Caki2 (cell line): Measurements from ENCODE around the gene SLC41A3. TPM values are rescaled to one million over a fixed set of nuclear protein-coding genes. Genes with fewer than 3 reads are reported as not detected.

Source experiments
- DNase-seq: peaks from one replicate; pipeline ENCODE4 v3.0.0-alpha.2; 2015; ENCODE audit warnings: low read depth
- in situ Hi-C: cut with HindIII; loops from 2 replicates; pipeline ENCODE4 v1.10.0; 2016; ENCODE audit warnings: low sequenced_read_pairs, low pct_unique_long_range_greater_than_20kb, mixed read lengths
- total RNA-seq: library from RNA; depleted of rRNA; stranded (reverse); fragments of >200 nt; shearing (Covaris generic); gene quantifications from 2 replicates; pipeline ENCODE4 v1.2.3, GENCODE V29; 2014; ENCODE audit warnings: low replicate concordance

SLC41A3 gene
- total RNA-seq, 1 experiment from 2014 or later, result 49.5 TPM

DNA sequence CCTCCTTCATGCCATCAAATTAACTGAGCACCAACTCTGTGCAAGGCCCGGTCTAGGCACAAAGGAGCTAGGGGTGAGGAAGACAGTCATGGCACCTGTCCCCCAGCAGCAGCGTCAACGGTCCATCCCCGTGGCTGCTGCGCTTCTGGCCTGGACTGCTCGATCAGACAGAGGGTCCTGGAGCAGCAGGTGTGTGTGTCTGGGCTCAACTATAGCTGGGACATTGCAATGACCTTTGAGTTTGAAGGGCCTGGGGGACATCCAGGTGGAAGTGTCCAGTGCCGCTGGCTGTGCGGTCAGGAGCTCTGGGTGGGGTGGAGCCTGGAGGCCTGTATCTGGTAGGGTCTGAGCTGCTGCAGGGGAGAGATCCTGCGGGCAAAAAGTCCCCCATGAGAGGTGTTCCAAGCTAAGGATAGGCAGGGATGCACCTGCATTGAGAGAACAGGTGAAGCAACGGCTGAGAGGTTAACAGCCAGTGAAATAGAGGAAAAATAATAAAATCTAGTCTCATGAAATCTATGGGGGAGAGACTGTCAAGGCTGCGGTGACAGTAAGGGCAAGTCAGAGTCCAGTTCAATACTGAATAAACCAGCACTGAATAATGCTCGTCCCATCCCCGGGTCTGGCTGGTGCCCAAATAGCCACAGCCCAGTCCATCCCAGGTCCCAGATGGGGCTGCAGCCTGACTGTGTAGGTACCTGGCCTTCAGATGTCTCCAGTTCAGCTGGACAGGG is 25.4 kb upstream of the SLC41A3 start:
- DNase-seq, result no peak
- in situ Hi-C loops, result no loop called here

DNA sequence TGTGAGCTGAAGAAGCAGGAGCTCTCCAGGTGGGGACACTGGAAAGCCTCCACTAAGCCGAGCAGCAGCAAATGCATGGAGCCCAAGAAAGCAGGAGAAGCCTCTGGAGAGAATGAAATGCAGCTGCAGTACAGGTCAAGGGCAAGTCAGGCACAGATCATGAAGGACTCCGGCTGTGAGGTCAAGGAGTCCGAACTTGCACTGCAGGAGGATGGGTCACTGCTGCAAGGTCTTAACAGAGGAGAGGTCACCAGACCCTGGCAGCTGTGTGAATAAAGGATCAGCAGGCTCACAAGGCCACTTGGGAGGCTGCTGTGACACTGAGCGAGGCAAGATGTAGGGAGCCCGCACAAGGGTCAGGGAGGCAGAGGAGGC is 24.7 kb upstream of the SLC41A3 start:
- in situ Hi-C loops, result no loop called here
- no peak for DNase-seq

DNA sequence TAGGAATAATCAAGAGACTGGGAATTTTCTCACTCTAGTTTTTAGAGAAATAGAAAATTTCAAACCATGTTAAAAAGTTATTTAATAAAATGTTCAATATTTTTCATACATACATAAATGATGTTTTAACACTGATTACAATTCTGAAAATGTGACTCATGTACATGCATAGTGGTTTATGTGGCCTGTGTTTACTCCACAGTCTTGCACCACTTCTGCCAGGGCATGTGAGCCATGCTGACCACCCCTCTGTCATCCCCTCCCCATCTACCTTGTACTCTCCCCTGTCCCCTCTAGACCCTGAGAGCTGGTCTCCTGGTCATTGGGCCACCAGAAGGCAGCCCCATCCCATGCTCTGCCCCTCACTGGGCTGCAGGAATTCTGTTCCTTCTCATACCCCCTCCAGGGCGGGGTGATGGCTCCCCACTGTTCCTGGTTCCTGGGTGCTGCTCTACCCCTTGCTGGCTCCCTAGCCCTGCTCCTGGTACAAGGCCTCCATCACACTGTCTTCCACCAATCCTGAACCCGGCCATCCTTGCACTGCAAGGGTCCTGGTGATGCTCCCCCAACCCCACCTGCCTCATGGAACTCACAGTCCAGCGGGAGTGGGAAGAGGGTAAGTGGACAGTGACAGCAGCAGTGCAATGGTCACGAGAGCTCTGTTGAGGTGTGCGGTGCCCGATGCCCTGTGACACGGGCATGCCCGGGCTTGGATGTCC is 24.2 kb upstream of the SLC41A3 start:
- DNase-seq, result no peak
- in situ Hi-C loops, result no loop called here

DNA sequence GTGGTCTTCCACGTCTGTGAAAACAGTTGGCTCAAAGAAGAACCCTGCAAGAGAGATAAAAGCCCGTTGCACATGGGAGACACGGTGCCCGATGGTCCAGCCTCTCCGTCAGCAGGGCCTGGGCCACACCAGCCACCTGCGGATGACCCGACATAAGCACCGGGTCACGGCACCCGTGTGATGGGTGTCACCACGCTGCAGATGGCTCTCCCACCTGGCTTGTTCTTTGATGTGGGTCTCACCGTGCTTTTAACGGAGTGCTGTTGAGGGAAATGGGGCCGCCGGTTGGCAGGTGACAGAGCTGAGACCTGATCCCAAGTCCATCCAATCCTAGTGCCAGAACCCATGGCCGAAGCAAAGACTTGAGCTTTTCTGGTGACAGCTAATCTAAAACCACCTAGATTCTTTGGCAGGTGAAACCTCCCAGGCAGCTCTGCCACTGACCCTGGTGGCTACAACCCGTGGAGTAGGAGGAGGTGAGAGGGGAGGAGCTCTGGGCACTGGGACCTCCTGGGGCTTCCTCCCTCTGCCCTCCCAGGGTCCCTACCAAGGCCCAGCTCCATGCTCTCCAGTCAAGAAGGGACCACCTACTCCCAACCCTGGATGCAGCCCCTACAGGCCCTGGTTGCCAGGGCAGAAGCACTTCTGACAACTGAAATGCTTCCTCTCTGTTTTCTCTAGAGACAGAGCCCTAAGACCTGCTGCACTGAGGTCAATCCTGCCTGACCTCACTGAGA is 23.4 kb upstream of the SLC41A3 start:
- DNase-seq, result no peak
- in situ Hi-C loops, result no loop called here

DNA sequence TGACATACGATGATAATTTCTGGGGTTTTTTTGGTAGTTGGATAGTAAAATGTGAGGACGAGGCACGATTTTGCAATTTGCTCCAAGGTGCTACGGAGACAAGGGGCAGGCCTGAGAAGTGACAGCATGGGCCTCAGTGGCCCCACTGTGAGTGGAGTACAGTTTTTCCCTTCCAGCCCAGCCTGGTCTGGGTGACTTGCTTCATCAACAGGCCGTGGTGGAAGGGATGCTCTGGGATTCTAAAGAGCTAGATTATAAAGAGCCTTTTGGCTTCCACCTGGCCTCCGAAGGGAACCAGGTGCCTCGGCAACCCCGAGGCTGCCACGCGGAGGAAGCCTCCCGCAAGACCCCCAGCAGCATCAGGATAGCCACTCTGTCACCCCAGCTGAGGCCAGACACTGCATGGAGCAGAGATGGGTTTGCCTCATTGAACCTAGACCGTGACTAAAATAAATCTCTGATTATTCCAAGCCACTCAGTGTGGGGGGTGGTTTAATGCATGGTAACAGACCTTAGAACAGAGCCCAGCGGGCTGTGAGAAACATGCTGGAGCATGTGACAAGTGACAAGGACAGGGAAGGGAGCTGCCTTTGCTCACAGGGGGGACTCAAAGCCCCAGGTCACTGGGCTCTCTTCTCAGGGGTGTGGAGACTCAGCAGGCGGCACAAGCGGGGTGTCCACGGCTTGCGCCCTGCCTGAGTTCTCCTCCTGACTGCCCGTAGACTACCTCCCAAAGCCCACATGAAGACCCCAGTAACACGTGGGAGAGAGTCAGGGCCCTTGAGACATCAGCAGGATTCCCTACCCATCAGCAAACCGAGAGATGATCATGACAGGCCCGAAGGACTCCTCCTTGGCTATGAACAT is 22.6 kb upstream of the SLC41A3 start:
- DNase-seq, result no peak
- in situ Hi-C loops, result no loop called here

DNA sequence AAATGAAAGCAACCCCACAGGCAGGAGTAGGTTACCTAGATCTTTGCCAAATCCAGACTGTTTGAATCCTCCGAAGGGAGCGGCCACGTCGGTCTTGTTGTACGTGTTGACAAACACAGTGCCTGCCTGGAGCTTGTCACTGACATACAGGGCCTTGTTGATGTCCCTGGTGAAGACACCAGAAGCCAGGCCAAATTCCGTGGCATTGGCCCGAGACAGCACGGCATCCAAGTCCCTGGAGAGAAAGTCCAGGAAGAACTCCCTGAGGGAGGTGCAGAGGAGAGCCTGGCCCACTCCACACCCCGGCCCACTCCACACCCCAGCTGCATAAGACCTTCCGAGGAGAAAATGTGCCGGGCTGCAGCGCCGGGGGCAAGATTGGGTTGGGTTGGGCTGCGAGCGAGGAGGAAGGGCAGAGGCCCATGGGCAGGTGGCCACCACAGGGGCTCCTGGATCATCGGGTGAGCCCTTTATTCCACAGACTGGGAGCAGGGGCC is 21.8 kb upstream of the SLC41A3 start:
- in situ Hi-C loops, result no loop called here
- DNase-seq, result no peak

DNA sequence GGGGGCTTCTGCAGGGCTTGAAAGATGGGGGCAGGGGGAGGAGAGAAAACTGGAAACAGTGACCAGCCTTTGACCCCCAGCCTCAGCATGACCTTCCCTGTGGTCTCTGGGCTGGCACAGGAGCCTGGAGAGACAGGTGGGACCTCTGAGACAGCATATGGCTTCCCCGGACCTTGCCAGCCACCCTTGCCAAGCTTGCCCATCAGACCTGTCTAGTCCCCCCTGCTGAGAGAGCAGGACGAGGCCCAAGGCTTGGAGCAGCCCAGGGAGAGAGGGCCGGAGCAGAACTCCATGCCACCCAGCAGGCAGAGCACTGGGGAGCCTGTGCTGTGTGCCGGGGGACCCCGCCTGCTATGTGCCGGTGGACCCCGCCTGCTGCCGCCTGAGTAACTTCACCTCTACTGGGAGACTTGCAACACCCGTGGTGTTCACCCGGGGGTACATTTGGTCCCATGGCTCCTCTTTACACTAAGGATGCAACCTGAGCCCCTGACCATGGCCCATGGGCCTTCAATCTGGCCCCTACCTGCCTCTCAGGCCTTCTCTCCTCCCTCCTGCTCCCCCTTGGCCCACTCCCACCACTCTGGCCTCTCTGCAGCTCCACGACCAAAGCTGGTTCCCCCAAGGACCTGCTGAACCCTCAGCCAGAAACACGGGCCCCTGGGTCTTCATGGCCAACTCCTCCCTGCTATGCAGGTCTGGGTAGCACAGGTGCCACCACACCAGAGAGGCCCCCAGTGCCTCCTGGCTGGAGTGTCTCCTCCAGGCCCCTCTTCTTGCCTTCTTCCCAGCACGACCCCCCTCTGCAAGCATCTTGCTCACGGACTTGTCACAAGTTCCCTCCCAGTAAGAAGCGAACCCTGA is 21.1 kb upstream of the SLC41A3 start:
- no peak for DNase-seq
- in situ Hi-C loops, result no loop called here

DNA sequence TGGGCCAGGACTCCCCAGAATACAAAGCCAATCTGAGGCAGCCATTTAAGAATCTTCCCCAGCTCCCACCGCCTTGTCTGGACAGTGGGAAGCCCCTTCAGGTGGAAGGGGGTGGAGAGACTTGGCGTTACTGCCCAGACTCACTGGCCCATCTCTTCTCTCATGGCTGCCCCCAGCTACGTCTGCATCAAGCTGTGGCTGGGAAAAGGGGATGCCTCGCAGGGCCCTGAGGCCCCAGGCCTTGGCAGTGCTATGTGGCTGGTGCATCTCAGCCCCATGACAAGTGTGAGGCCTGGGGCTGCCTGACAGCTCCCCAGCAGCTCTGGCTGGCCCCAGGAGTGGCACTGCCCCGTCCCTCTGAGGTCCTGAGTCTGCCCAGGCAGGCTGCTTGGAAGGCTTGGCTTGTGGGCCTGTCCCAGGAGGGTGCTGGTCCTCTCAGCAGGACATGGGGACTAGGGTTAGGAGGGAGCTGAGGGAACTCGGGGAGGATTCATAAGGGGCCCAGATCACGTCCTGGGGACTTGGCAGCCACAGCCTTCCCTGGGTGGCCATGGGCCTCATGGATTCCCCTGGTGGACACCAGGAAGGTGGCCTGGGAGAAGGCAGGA is 20.2 kb upstream of the SLC41A3 start:
- DNase-seq, result no peak
- in situ Hi-C loops, result no loop called here

DNA sequence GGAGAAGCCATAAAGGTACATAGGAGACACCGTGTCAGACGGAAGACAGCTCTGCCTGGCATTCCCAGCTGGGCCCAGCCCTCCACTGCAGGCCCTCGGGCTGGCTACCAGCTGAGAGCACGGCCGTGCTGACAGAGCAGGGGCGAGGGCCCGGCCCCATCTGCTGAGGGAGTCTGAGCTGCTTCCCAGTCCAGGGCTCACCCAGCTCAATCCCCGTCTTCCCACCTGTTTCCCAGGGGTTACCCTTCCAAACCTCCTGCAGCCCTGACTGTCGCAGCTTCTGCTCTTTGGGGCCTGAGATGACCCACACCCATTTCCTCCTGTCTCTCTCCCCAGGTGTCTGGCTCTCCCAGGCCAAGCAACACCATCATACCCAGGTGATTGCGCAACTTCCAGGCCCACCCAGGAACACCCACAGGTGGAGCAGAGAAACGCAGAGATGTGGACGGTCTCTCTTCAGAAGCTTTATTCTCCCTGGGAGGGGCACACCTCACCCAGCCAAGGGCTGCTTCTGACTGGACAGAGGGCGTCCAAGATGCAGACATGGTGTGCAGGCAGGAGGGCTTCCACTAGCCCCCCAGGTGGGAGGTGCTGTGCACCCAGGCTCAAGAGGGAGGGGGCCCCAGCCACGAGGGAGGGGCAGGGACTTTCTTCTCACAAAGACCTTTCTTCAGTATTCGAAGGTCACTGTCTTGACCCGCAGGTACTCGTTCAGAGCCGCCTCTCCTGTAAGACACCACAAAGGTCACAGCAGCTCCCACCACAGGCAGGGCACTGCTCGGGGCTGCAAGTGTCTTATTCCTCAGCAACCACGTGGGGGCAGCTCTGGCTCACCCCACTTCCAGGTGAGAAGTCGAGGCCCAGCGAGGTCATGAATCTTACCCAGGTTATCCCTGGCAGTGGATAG is 19.4 kb upstream of the SLC41A3 start:
- in situ Hi-C loops, result no loop called here
- DNase-seq, result no peak

DNA sequence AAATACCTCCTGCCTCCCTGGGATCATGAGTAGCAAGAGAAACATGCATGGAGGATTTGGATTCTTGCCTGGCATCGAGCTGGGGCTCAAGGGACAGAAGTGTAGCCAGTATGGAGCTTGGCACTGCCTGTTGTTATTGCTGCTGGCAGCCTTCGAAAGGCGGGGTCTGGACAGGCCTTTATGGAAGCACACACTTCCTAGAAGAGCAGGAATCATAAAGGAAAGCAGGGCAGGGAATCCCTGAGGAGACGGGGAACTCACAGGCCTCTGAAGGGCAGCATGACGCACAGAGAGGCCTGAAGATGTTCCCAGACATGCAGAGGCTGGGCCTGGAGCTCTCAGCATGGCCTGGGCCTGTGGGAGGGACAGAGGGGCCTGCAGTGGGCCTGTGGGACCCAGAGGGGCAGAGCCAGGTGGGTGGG is 18.6 kb upstream of the SLC41A3 start:
- in situ Hi-C loops, result no loop called here
- no peak for DNase-seq

DNA sequence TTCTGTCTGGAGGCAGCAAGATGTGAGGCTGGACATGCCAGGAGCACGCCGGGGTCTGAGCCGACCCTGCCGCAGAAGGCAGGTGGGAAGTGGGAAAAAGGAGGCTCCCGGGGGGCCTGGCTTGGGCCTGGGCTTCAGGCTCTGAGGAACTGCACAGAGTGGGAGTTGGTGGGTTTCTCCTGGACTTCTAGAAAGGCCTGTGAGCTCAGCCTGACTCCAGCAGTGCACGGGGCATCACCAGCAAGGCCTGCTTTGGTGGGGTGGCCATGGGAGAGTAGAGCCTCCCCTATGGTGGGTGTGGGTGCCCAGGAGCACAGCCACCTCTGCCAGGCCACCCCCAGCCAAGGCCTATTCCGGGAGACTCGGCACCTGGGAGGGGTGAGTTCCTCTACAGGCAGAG is 18.1 kb upstream of the SLC41A3 start:
- in situ Hi-C loops, result no loop called here
- no peak for DNase-seq

DNA sequence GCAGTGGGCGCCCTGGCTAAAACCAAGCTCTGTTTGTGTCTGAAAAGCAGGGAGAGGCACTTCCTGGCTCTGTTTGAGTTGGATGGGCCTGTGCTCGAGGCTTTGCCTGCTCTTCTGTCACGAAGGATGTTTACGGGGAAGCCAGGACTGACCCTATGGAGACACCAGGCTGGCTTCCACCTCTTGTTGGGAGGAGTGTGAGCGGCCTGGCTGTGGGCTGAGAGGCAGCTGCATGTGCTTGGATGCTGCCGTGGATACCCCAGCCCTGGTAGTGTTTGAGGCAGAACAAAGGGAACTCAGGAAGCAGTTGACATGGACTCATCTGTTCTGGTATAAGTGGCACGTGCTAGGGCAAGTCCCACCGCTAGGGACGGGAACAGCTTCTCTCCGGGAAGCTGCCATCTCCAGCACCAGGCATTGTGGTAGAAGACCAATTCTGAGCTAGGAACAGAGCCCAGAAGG is 17.6 kb upstream of the SLC41A3 start:
- in situ Hi-C loops, result no loop called here
- no peak for DNase-seq

DNA sequence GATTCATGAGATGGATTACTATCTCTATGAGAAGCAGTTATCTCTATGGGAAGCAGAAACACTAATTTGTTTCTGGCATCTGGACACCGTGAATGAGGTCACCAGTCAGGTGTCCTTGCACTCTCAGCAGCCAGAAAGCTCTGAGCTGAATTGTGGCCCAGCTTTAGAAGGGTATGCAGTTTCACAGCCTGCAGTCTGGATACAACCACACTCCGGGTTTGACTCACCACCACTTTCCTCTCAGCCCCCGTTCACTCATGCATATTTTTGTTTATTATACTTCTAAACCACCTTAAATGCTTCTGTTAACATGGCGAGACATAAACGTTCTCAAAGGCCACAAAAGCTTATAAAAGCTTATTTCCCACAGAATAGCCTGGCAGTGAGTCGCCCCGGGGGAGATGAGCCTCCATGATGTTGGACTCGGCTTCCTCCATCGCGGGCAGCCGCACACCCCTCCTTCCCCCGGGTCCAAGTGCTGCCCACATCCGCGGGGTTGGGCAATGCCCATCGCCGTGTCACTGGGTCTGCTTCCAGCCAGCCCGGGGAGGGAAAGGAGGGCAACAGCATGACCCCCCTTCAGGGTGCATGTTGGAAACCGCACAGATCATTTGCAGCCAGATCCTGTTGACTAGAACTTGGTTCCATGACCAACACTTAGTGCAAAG is 16.8 kb upstream of the SLC41A3 start:
- in situ Hi-C loops, result no loop called here
- peak; percentile 10 for DNase-seq

DNA sequence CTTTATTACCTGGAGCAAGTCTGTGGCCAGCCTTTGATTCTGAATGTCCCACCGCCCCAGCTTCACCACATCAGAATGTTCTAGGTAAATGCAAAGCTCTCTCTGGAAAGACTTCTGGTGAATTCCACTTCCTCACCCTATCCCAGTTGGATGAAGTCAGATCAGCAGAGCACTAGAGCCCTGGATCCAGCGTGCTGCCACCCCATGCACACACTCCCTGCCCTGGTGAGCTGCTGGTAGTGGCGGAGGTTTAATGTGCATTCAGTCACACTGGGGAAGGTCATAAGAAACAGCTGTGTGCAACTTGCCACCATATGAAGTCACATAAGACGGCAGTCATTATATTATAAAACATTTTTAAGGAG is 16.3 kb upstream of the SLC41A3 start:
- no peak for DNase-seq
- in situ Hi-C loops, result no loop called here

DNA sequence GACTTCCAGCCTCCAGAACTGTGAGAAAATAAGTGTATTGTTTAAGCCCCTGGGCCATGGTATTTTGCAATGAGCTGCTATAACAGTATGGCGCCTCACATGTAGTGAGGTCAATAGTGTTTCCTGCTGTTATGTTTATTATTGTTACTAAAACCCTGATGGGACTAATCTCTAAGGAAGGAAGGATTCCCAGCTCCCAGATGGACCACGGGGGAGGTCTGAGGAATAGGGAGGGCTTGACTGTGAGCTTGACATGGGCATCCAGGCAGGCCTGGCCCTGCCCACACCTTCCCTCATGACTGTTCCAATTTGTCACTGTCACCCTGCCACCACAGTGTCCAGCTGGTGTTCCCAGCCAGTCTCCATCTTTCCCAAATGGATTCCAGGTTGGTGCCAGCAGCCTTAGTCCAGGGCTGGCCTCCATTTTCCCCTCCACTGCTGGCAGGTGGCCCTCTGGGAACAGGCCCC is 14.5 kb upstream of the SLC41A3 start:
- in situ Hi-C loops, result no loop called here
- DNase-seq, result no peak

DNA sequence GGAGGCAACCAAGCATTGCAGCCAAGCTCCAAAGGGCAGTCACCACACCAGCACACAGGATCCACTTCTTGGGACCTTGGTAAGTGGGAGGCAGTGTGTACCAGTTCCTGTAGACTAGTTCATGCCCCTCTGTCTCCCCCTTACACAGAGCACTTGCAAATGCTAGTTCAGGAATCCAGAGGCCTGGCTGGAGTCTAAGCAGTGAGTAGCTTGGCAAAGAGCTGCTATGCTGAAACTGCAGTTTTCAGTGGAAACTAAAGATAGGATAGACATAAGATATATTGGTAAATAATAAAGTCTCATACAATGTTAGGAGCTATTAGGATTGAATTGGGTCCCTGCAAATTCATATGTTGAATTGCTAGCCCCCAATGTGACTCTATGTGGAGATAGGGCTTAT is 13.9 kb upstream of the SLC41A3 start:
- no peak for DNase-seq
- in situ Hi-C loops, result no loop called here
